Natural killer cell (primary cell): ENCODE measurements around the gene NRG3. TPM values are rescaled to one million over a fixed set of nuclear protein-coding genes. Genes with fewer than 3 reads are reported as not detected.

Experiments used
- ATAC-seq, 3 donors: fragments of 150-1000 bp in 2 of 3; fragments of 200-7000 bp in 1 of 3; cut with Tn5 transposase; 1 replicate in 1 of 3; 2 replicates in 2 of 3; pipeline ENCODE4 v1.10.0; 2021; ENCODE audit warnings: mild to moderate bottlenecking in 2 of 3, moderate library complexity in 2 of 3
- DNase-seq, 2 donors: peaks; one replicate each; pipeline versions ENCODE4 v3.0.0 to v3.0.0-alpha.2; 2013 to 2021; ENCODE audit warnings: mixed read lengths in 1 of 2
- H3K27ac ChIP-seq: one replicate; pipeline ENCODE4 v1.5.1; 2013; ENCODE audit warnings: mild to moderate bottlenecking, low read length
- H3K27me3 ChIP-seq: one replicate; pipeline ENCODE4 v1.6.1; 2013; ENCODE audit warnings: low read length; ENCODE audit not compliant: control insufficient read depth, insufficient read depth
- H3K36me3 ChIP-seq: one replicate; pipeline ENCODE4 v1.6.1; 2013; ENCODE audit warnings: low read length; ENCODE audit not compliant: control insufficient read depth, insufficient read depth
- H3K4me1 ChIP-seq: one replicate; pipeline ENCODE4 v1.6.1; 2013; ENCODE audit warnings: low read length; ENCODE audit not compliant: control insufficient read depth, insufficient read depth
- H3K4me3 ChIP-seq: one replicate; pipeline ENCODE4 v1.5.1; 2013; ENCODE audit warnings: low read length
- H3K9me3 ChIP-seq: one replicate; pipeline ENCODE4 v1.6.1; 2013; ENCODE audit warnings: low read length; ENCODE audit not compliant: control insufficient read depth, insufficient read depth
- H3K27ac Mint-ChIP-seq, 2 donors: one replicate each; pipeline ENCODE4 v1.8.0; 2022; ENCODE audit warnings: mild to moderate bottlenecking in 2 of 2, mixed read lengths in 2 of 2, moderate library complexity in 1 of 2
- H3K27me3 Mint-ChIP-seq, 2 donors: one replicate each; pipeline ENCODE4 v1.8.0; 2022; ENCODE audit warnings: low read depth in 2 of 2, mixed read lengths in 2 of 2
- H3K36me3 Mint-ChIP-seq: one replicate; pipeline ENCODE4 v1.8.0; 2022; ENCODE audit warnings: mixed read lengths
- H3K4me1 Mint-ChIP-seq, 2 donors: one replicate each; pipeline ENCODE4 v1.8.0; 2022; ENCODE audit warnings: mixed read lengths in 2 of 2
- H3K4me3 Mint-ChIP-seq: one replicate; pipeline ENCODE4 v1.8.0; 2022; ENCODE audit warnings: mild to moderate bottlenecking, moderate library complexity, mixed read lengths
- H3K9me3 Mint-ChIP-seq, 2 donors: one replicate each; pipeline ENCODE4 v1.8.0; 2022; ENCODE audit warnings: mixed read lengths in 2 of 2
- WGBS: methylation state at CpG from one replicate; pipeline ENCODE4 v1.1.7; 2013; ENCODE audit warnings: missing lambda C conversion rate; ENCODE audit not compliant: insufficient coverage; 5-methylcytosine and 5-hydroxymethylcytosine counted together
- intact Hi-C: fragments of 100-400 bp; cut with micrococcal nuclease; formaldehyde crosslinking; loops from one replicate; pipeline ENCODE4 v1.14.2; 2022
- total RNA-seq, 4 donors: library from RNA; stranded (reverse); fragments of 120-200 nt in 1 of 4; gene quantifications; one replicate each; pipeline versions ENCODE4 v1.2.3 to v1.2.4, GENCODE V29; 2013 to 2022
- TF ChIP-seq, protein P1 (sequence below): fragments of 200-600 bp; IDR thresholded peaks from one replicate; pipeline ENCODE4 v1.8.0; 2022; ENCODE audit warnings: antibody characterized with exemption

The NRG3 gene
- total RNA-seq, 3 donors from 2014 or later (not counting 1 experiment from before 2014, with no cell fraction given), result not detected

DNA sequence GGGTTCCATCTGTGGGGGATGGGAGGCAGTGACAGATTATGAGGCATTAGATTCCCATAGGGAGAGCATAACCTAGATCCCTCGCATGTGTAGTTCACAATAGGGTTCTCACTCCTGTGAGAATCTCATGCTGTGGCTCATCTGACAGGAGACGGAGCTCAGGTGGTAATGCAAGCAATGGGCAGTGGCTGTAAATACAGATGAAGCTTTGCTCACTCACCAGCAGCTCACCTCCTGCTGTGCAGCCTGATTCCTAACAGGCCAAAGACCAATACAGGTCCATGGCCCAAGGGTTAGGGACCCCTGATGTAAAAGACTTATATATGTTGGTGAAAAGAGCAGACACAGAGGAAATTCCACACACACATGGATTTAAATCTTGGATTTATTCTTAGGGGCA, 370.2 kb downstream of the NRG3 start:
- TF ChIP-seq, protein P1, sequence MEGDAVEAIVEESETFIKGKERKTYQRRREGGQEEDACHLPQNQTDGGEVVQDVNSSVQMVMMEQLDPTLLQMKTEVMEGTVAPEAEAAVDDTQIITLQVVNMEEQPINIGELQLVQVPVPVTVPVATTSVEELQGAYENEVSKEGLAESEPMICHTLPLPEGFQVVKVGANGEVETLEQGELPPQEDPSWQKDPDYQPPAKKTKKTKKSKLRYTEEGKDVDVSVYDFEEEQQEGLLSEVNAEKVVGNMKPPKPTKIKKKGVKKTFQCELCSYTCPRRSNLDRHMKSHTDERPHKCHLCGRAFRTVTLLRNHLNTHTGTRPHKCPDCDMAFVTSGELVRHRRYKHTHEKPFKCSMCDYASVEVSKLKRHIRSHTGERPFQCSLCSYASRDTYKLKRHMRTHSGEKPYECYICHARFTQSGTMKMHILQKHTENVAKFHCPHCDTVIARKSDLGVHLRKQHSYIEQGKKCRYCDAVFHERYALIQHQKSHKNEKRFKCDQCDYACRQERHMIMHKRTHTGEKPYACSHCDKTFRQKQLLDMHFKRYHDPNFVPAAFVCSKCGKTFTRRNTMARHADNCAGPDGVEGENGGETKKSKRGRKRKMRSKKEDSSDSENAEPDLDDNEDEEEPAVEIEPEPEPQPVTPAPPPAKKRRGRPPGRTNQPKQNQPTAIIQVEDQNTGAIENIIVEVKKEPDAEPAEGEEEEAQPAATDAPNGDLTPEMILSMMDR, result no peak
- Mint-ChIP-seq H3K4me3 (no peak overlapping the region), H3K27me3 (no peaks in the 10 kb centered on the region), H3K27ac (no peak overlapping the region), H3K9me3 (peaks cover 8 to 12% of the 10 kb centered on the region in 2 donors), H3K36me3 (no peaks in the 10 kb centered on the region), H3K4me1 (no peaks in the 10 kb centered on the region)
- ATAC-seq (no peak), DNase-seq (no peak)
- 73% methylated on average over 2 of the region's 2 CpGs for WGBS
- H3K27me3 ChIP-seq, result no peaks in the 10 kb centered on the region
- no peak overlapping the region for H3K4me3 ChIP-seq
- no peaks in the 10 kb centered on the region for H3K36me3 ChIP-seq
- no peak overlapping the region for H3K27ac ChIP-seq
- no peaks in the 10 kb centered on the region for H3K9me3 ChIP-seq
- intact Hi-C loops, result no loop called here
- H3K4me1 ChIP-seq, result no peaks in the 10 kb centered on the region

- Mint-ChIP-seq H3K4me1 (no peaks in the 10 kb centered on the region), H3K27ac (no peak overlapping the region), H3K36me3 (no peaks in the 10 kb centered on the region), H3K4me3 (no peak overlapping the region), H3K27me3 (no peaks in the 10 kb centered on the region), H3K9me3 (peaks cover 8 to 14% of the 10 kb centered on the region in 2 donors)
- TF ChIP-seq, protein P1, result no peak
- WGBS, result no CpG with 5 or more reads among the region's 4 CpGs
- DNase-seq, result no peak
- Histone ChIP-seq H3K36me3 (no peaks in the 10 kb centered on the region), H3K27ac (no peak overlapping the region), H3K4me1 (no peaks in the 10 kb centered on the region), H3K9me3 (no peaks in the 10 kb centered on the region), H3K4me3 (no peak overlapping the region), H3K27me3 (no peaks in the 10 kb centered on the region)
- intact Hi-C loops, result no loop called here
- no peak for ATAC-seq
Measured at GRCh38 chr10:82245906-82246560, 371.0 kb downstream of the NRG3 start.

DNA sequence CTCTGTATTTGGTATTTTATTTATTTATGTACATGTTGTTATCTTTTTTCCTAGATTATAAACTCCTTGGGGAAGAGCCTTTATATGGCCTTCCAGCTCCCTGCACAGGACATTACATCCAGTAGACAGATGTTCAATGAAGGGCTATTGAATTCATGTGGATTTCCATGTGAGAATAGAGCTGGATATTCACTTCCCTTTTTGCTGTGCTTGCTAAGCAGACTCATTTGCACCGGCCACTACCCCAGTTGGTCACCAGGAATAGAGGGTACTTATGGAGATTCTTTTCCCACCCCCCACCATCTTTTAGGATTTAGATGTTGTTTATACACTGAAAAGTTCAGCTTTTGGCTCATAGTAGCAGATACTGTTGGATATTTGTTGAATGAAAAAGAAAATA, 374.1 kb downstream of the NRG3 start:
- Mint-ChIP-seq H3K36me3 (no peaks in the 10 kb centered on the region), H3K27ac (no peak overlapping the region), H3K4me1 (no peaks in the 10 kb centered on the region), H3K27me3 (no peaks in the 10 kb centered on the region), H3K4me3 (no peak overlapping the region), H3K9me3 (peaks cover 10 to 25% of the 10 kb centered on the region in 2 donors)
- H3K9me3 ChIP-seq, result no peaks in the 10 kb centered on the region
- no peak overlapping the region for H3K27ac ChIP-seq
- H3K4me1 ChIP-seq, result no peaks in the 10 kb centered on the region
- DNase-seq, result no peak
- WGBS, result no CpG with 5 or more reads among the region's 1 CpG
- H3K36me3 ChIP-seq, result no peaks in the 10 kb centered on the region
- TF ChIP-seq, protein P1, result no peak
- intact Hi-C loops, result no loop called here
- no peak overlapping the region for H3K4me3 ChIP-seq
- no peaks in the 10 kb centered on the region for H3K27me3 ChIP-seq
- ATAC-seq, result no peak
